ENCODE data around the gene NDUFB2.

- TF ChIP-seq, protein P1, sequence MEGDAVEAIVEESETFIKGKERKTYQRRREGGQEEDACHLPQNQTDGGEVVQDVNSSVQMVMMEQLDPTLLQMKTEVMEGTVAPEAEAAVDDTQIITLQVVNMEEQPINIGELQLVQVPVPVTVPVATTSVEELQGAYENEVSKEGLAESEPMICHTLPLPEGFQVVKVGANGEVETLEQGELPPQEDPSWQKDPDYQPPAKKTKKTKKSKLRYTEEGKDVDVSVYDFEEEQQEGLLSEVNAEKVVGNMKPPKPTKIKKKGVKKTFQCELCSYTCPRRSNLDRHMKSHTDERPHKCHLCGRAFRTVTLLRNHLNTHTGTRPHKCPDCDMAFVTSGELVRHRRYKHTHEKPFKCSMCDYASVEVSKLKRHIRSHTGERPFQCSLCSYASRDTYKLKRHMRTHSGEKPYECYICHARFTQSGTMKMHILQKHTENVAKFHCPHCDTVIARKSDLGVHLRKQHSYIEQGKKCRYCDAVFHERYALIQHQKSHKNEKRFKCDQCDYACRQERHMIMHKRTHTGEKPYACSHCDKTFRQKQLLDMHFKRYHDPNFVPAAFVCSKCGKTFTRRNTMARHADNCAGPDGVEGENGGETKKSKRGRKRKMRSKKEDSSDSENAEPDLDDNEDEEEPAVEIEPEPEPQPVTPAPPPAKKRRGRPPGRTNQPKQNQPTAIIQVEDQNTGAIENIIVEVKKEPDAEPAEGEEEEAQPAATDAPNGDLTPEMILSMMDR (IDR thresholded peaks at IDR 0.05): no peak
- TF ChIP-seq ZFX (IDR thresholded peaks at IDR 0.05; ENCODE audit: borderline replicate concordance): no peak
Observed at GRCh38 chr7:140671966-140672365, 24.5 kb upstream of the NDUFB2 start.
